ENCODE data around the gene RBM12.

RBM12 gene

GRCh38 chr20:35627121-35627520 lies 37.6 kb downstream of the RBM12 start:
- no peak for TF ChIP-seq CTCF (IDR thresholded peaks at IDR 0.05)

- TF ChIP-seq CTCF (IDR thresholded peaks at IDR 0.05), result no peak
These were observed 38.2 kb downstream of the RBM12 start for GRCh38 chr20:35626386-35627001.

GRCh38 chr20:35625584-35626385 lies 38.9 kb downstream of the RBM12 start:
- no peak for TF ChIP-seq CTCF (IDR thresholded peaks at IDR 0.05)

GRCh38 chr20:35621560-35621946 lies 43.1 kb downstream of the RBM12 start:
- no peak for TF ChIP-seq CTCF (IDR thresholded peaks at IDR 0.05)

- TF ChIP-seq CTCF (IDR thresholded peaks at IDR 0.05), result no peak
These were observed 43.7 kb downstream of the RBM12 start for GRCh38 chr20:35620818-35621559.

- TF ChIP-seq CTCF (IDR thresholded peaks at IDR 0.05), result peak; percentile 46; the same call in 1 of the 2 replicates
These were observed 45.3 kb downstream of the RBM12 start for GRCh38 chr20:35619196-35620095.

Data from LNCAP (cell line).